ENCODE measurements around the gene YOD1. TPM values are rescaled to one million over a fixed set of nuclear protein-coding genes. Genes with fewer than 3 reads are reported as not detected.

The YOD1 gene
- total and polyA plus RNA-seq, 2 donors (not counting 3 experiments of a cell fraction or from before 2014, with no cell fraction given), result 1.2 to 5.9 TPM

- Histone ChIP-seq H3K9me1 (replicated peaks; ENCODE audit: control insufficient read depth, extremely low read depth, insufficient read depth, low read length) (no peaks in the 10 kb centered on the region), H3K4me3 (replicated peaks in 1 of 3; ENCODE audit: insufficient read depth in 1 of 3, low read depth in 1 of 3, low read length in 3 of 3) (no peak overlapping the region), H3K4me2 (ENCODE audit: insufficient read depth, low read length) (no peak overlapping the region), H4K20me1 (replicated peaks; ENCODE audit: control insufficient read depth, extremely low read depth, insufficient read depth, low read length) (no peaks in the 10 kb centered on the region), H3K27ac (ENCODE audit: insufficient read depth, low read depth, low read length) (no peak overlapping the region), H3K79me2 (ENCODE audit: control insufficient read depth, insufficient read depth, low read length) (no peaks in the 10 kb centered on the region), H3K36me3 (ENCODE audit: control insufficient read depth in 2 of 2, extremely low read depth in 1 of 2, insufficient read depth in 2 of 2, low read length in 2 of 2) (no peaks in the 10 kb centered on the region), H3K4me1 (ENCODE audit: control insufficient read depth, extremely low read depth, insufficient read depth, low read length) (no peaks in the 10 kb centered on the region), H3K9ac (replicated peaks; ENCODE audit: extremely low read depth, insufficient read depth, low read length) (no peak overlapping the region), H2AFZ (ENCODE audit: low read depth, low read length) (no peak overlapping the region), H3K27me3 (ENCODE audit: control insufficient read depth in 2 of 2, insufficient read depth in 2 of 2, low read length in 2 of 2) (peaks cover 0 to 5% of the 10 kb centered on the region in 2 experiments), H3K9me3 (replicated peaks; ENCODE audit: control insufficient read depth, insufficient read depth, low read length) (no peaks in the 10 kb centered on the region)
- no peak for TF ChIP-seq MYC (IDR thresholded peaks at IDR 0.05; ENCODE audit: low read depth, low read length)
- TF ChIP-seq POLR2A (IDR thresholded peaks at IDR 0.05; ENCODE audit: low read depth, low read length), result no peak
- TF ChIP-seq POLR2AphosphoS5 (IDR thresholded peaks at IDR 0.05; ENCODE audit: insufficient read depth, low read depth, low read length), result no peak
- DNase-seq (ENCODE audit: low read depth, low spot score) (no peak), FAIRE-seq (no peak)
- BruUV-seq (replicated peaks), result no TSS peak
- intact Hi-C loops (cut with micrococcal nuclease) (no loop called here), dilution Hi-C loops (cut with MboI; ENCODE audit: extremely low pct_ligation_motif_present, low sequenced_read_pairs) (no loop called here)
- ChIA-PET POLR2A (no interaction called here), CTCF (interaction anchor here (0.9 to 1.4 kb wide), 3 partner anchors 14 to 386 kb away, joined by 3 to 4 read pairs (median 3); partner anchors contain the start of gene C1orf116)
Measured at GRCh38 chr1:207018707-207019106, 32.3 kb downstream of the YOD1 start.

DNA sequence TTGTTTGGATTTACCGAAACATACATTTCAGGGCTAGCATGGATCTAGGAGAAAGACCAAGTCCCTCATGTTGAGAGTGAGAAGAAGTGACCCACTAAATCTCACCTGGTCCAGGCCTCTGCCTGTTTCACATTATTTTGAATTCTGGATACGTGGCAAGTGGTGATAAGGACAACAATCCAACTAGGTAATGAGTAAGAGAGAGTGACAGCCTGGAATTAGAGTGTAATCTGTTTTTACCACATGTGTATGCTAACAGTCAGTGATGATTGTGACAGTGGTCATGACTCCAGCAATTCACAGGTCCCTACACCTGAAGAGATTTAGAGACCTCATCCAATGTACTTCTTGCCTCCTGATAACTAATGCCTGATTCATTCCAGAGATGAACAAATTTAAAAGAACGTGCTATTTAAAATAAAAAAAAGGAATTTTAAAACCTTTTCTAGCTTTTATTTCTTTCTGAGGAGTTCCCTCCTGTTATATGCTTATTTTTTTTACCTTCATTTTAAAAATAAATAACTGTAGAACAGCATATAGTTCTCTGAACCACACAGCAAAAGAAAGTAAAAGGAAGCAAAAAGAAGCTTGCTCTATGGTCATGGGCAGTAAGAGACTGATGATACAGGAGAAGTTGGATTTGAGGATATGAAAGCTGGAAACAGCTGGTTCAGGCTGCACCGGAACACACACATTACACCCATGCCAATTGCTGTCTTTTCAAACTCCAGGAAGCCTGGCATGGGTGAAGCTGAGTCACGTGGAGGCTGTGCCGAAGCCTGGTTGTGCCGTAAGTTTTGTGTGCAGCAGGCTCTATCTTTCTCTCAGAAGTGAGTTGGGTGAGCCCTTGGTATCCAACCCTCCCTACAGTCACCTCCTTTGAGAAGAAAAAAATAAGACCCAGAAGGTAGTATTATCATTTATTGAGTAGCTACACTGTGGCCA, 33.1 kb downstream of the YOD1 start:
- ChIA-PET CTCF (interaction anchor here (0.9 to 1.4 kb wide), 4 partner anchors 12 to 387 kb away, joined by 3 to 4 read pairs (median 3); partner anchors contain the start of gene C1orf116), POLR2A (no interaction called here)
- H3K27me3 ChIP-seq (ENCODE audit: control insufficient read depth in 2 of 2, insufficient read depth in 2 of 2, low read length in 2 of 2), result peaks cover 3 to 5% of the 10 kb centered on the region in 2 experiments
- no TSS peak for BruUV-seq (replicated peaks)
- H3K4me1 ChIP-seq (ENCODE audit: control insufficient read depth, extremely low read depth, insufficient read depth, low read length), result no peaks in the 10 kb centered on the region
- no peaks in the 10 kb centered on the region for H3K9me3 ChIP-seq (replicated peaks; ENCODE audit: control insufficient read depth, insufficient read depth, low read length)
- DNase-seq (ENCODE audit: low read depth, low spot score) (no peak), FAIRE-seq (no peak)
- dilution Hi-C loops (cut with MboI; ENCODE audit: extremely low pct_ligation_motif_present, low sequenced_read_pairs), result no loop called here
- H3K4me2 ChIP-seq (ENCODE audit: insufficient read depth, low read length), result no peak overlapping the region
- no peak overlapping the region for H2AFZ ChIP-seq (ENCODE audit: low read depth, low read length)
- H3K36me3 ChIP-seq (ENCODE audit: control insufficient read depth in 2 of 2, extremely low read depth in 1 of 2, insufficient read depth in 2 of 2, low read length in 2 of 2), result no peaks in the 10 kb centered on the region
- no peak for TF ChIP-seq FOS (IDR thresholded peaks at IDR 0.05; ENCODE audit: borderline replicate concordance, insufficient read depth, low read length)
- TF ChIP-seq POLR2A (IDR thresholded peaks at IDR 0.05; ENCODE audit: low read depth, low read length), result no peak
- no peak for TF ChIP-seq CTCF (IDR thresholded peaks at IDR 0.05; ENCODE audit: extremely low read depth in 1 of 2, insufficient read depth in 1 of 2, low read depth in 1 of 2, low read length in 2 of 2)
- no peak for TF ChIP-seq GATA2 (IDR thresholded peaks at IDR 0.05; ENCODE audit: insufficient read depth, insufficient read length, low read depth, low read length)
- TF ChIP-seq POLR2AphosphoS5 (IDR thresholded peaks at IDR 0.05; ENCODE audit: insufficient read depth, low read depth, low read length), result no peak
- no peak for TF ChIP-seq MAX (IDR thresholded peaks at IDR 0.05; ENCODE audit: insufficient read depth, insufficient read length)
- no peak for TF ChIP-seq MYC (IDR thresholded peaks at IDR 0.05; ENCODE audit: low read depth, low read length)
- no peak for TF ChIP-seq EZH2 (IDR thresholded peaks at IDR 0.05; ENCODE audit: borderline replicate concordance, low read depth, low read length, severe bottlenecking)
- TF ChIP-seq JUN (IDR thresholded peaks at IDR 0.05; ENCODE audit: borderline replicate concordance, insufficient read depth, insufficient read length, low read depth), result no peak
- H4K20me1 ChIP-seq (replicated peaks; ENCODE audit: control insufficient read depth, extremely low read depth, insufficient read depth, low read length), result no peaks in the 10 kb centered on the region
- no peaks in the 10 kb centered on the region for H3K79me2 ChIP-seq (ENCODE audit: control insufficient read depth, insufficient read depth, low read length)
- H3K9ac ChIP-seq (replicated peaks; ENCODE audit: extremely low read depth, insufficient read depth, low read length), result no peak overlapping the region
- intact Hi-C loops (cut with micrococcal nuclease), result no loop called here
- H3K27ac ChIP-seq (ENCODE audit: insufficient read depth, low read depth, low read length), result no peak overlapping the region
- H3K9me1 ChIP-seq (replicated peaks; ENCODE audit: control insufficient read depth, extremely low read depth, insufficient read depth, low read length), result no peaks in the 10 kb centered on the region
- no peak overlapping the region for H3K4me3 ChIP-seq (replicated peaks in 1 of 3; ENCODE audit: insufficient read depth in 1 of 3, low read depth in 1 of 3, low read length in 3 of 3)
